K562 (cell line): Measurements from ENCODE around the gene FAM20C. TPM values are rescaled to one million over a fixed set of nuclear protein-coding genes. Genes with fewer than 3 reads are reported as not detected.
A peak's percentile ranks its signal among the peaks of the same experiment; 100 is the strongest.

Source experiments
- ATAC-seq: fragments of 200-7000 bp; cut with Tn5 transposase; 3 replicates; pipeline ENCODE4 v1.9.1; 2020; ENCODE audit warnings: moderate library complexity
- BruUV-seq: library from RNA; stranded (reverse); fragments of 400-500 nt; replicated peaks from 2 replicates; lab custom pipeline; 2021; lab: Mats Ljungman, UMichigan
- CTCF ChIA-PET: fragments of 300-600 bp; formaldehyde crosslinking; extraction: SDS; loops from one replicate; lab custom pipeline; 2021; ENCODE audit warnings: low intra/inter-chr PET ratio; lab: Yijun Ruan, JAX
- POLR2A ChIA-PET: fragments of 300-600, 350-650 bp; sonication (Branson Sonifier 250); formaldehyde crosslinking; extraction: SDS; loops from one replicate; lab custom pipeline; 2021; ENCODE audit warnings: antibody characterized with exemption, inconsistent platforms; lab: Yijun Ruan, JAX
- DNase-seq, 4 experiments: peaks; one replicate each; pipeline versions ENCODE4 v3.0.0 to v3.0.0-alpha.2; 2011 to 2018; ENCODE audit warnings: low spot score in 3 of 4, mixed read lengths in 3 of 4; ENCODE audit errors: extremely low read depth in 1 of 4
- FAIRE-seq: peaks from 2 replicates; lab custom pipeline; 2011; peaks lifted over from hg19 to GRCh38; lab: Jason Lieb, UNC
- H2AFZ ChIP-seq: 2 replicates; pipeline ENCODE4 v1.6.0; 2011; ENCODE audit warnings: low read depth, low read length, control low read depth, inconsistent platforms
- H3K27ac ChIP-seq: fragments of 200-600 bp; 3 replicates; pipeline ENCODE4 v1.8.0; 2011; ENCODE audit warnings: low read depth, mild to moderate bottlenecking, control low read depth, inconsistent platforms, low read length, moderate library complexity, mixed read lengths; ENCODE audit errors: extremely low read depth
- H3K27me3 ChIP-seq, 2 experiments: fragments of 300-600 bp in 1 of 2; 2 replicates in 1 of 2; 3 replicates in 1 of 2; pipeline versions ENCODE4 v1.6.0 to v1.8.0; 2011; ENCODE audit warnings: inconsistent platforms in 2 of 2, low read length in 2 of 2, mild to moderate bottlenecking in 1 of 2, mixed read lengths in 1 of 2, moderate library complexity in 1 of 2; ENCODE audit not compliant: control insufficient read depth in 2 of 2, insufficient read depth in 2 of 2
- H3K36me3 ChIP-seq: fragments of 300-600 bp; 3 replicates; pipeline ENCODE4 v1.8.0; 2011; ENCODE audit warnings: mild to moderate bottlenecking, low read length, inconsistent platforms; ENCODE audit not compliant: control insufficient read depth, insufficient read depth
- H3K4me1 ChIP-seq, 2 experiments: fragments of 200-600 bp in 1 of 2; replicated peaks in 1 of 2; 2 replicates in 1 of 2; 3 replicates in 1 of 2; pipeline versions ENCODE4 v1.5.1 to v1.8.0; 2011; ENCODE audit warnings: inconsistent platforms in 2 of 2, low read length in 2 of 2, mild to moderate bottlenecking in 1 of 2, mixed read lengths in 1 of 2, moderate library complexity in 1 of 2; ENCODE audit not compliant: control insufficient read depth in 2 of 2, insufficient read depth in 2 of 2
- H3K4me2 ChIP-seq: 2 replicates; pipeline ENCODE4 v1.6.1; 2011; ENCODE audit warnings: low read length, control low read depth, inconsistent platforms, mixed read lengths; ENCODE audit not compliant: insufficient read depth
- H3K4me3 ChIP-seq: fragments of 200-600 bp; sonication (generic), shearing (Covaris generic); 2 replicates; pipeline ENCODE4 v1.5.1; 2016; ENCODE audit warnings: control low read depth, inconsistent platforms
- H3K79me2 ChIP-seq: fragments of 200-600 bp; 3 replicates; pipeline ENCODE4 v1.8.0; 2011; ENCODE audit warnings: low read length, inconsistent platforms; ENCODE audit not compliant: control insufficient read depth, insufficient read depth
- H3K9ac ChIP-seq, 2 experiments: 2 replicates each; pipeline versions ENCODE4 v1.6.0 to v1.6.1; 2011; ENCODE audit warnings: low read depth in 2 of 2, low read length in 2 of 2, control low read depth in 1 of 2, inconsistent platforms in 1 of 2, mild to moderate bottlenecking in 1 of 2, mixed read lengths in 1 of 2; ENCODE audit not compliant: insufficient read depth in 1 of 2
- H3K9me1 ChIP-seq: one replicate; pipeline ENCODE4 v1.6.0; 2011; ENCODE audit warnings: inconsistent platforms, mild to moderate bottlenecking, low read length, moderate library complexity; ENCODE audit not compliant: control insufficient read depth, insufficient read depth
- H3K9me3 ChIP-seq: replicated peaks from 2 replicates; pipeline ENCODE4 v1.5.1; 2011; ENCODE audit warnings: low read depth, low read length, inconsistent platforms; ENCODE audit not compliant: control insufficient read depth, insufficient read depth
- H4K20me1 ChIP-seq: replicated peaks from 2 replicates; pipeline ENCODE4 v1.6.1; 2011; ENCODE audit warnings: low read length, inconsistent platforms, mixed read lengths; ENCODE audit not compliant: control insufficient read depth, insufficient read depth
- CUX1 ChIP-seq: fragments of 200-800 bp; sonication (Bioruptor generic); IDR thresholded peaks from 2 replicates; pipeline ENCODE4 v1.6.1; 2016; ENCODE audit warnings: missing genetic modification characterization, missing compliant biosample characterization
- ELF4 ChIP-seq: fragments of 450-650 bp; formaldehyde crosslinking; IDR thresholded peaks from 2 replicates; pipeline ENCODE4 v1.4.0; 2022; ENCODE audit warnings: missing genetic modification characterization
- GATAD2A ChIP-seq: fragments of 450-650 bp; IDR thresholded peaks from 2 replicates; pipeline ENCODE4 v1.6.1; 2017
- HMGN3 ChIP-seq: IDR thresholded peaks from 2 replicates; pipeline ENCODE4 v1.6.1; 2011; ENCODE audit warnings: borderline replicate concordance, low read depth, mild to moderate bottlenecking, mixed read lengths, low read length; ENCODE audit not compliant: insufficient read length; ENCODE audit errors: extremely low read depth
- RFX1 ChIP-seq: fragments of 450-650 bp; IDR thresholded peaks from 2 replicates; pipeline ENCODE4 v1.6.1; 2016; ENCODE audit warnings: mild to moderate bottlenecking, moderate library complexity
- SPI1 ChIP-seq: IDR thresholded peaks from 2 replicates; pipeline ENCODE4 v1.6.1; 2011; ENCODE audit warnings: low read depth, low read length, control low read depth, borderline replicate concordance
- TRIM28 ChIP-seq: fragments of 450-650 bp; IDR thresholded peaks from 2 replicates; pipeline ENCODE4 v1.6.1; 2017
- ZNF511 ChIP-seq: sonication (generic); formaldehyde crosslinking; IDR thresholded peaks from 2 replicates; pipeline ENCODE4 v1.8.0; 2022; ENCODE audit warnings: mild to moderate bottlenecking, missing genetic modification reagents
- ZNF764 ChIP-seq: fragments of 250-450 bp; sonication (Bioruptor Pico); IDR thresholded peaks from 2 replicates; pipeline ENCODE4 v1.4.0; 2020; ENCODE audit warnings: low read depth, mild to moderate bottlenecking, moderate library complexity
- WGBS: fragments of 100-300 bp; shearing (Covaris generic); methylation state at CpG from one replicate; pipeline ENCODE4 v1.1.6; 2016; ENCODE audit warnings: low coverage, mixed read lengths; ENCODE audit not compliant: insufficient coverage; ENCODE audit errors: missing lambda C conversion rate; 5-methylcytosine and 5-hydroxymethylcytosine counted together
- in situ Hi-C: fragments of 300-500 bp; cut with MboI; formaldehyde crosslinking; loops from 4 replicates; pipeline ENCODE4 v1.15.0; 2018; ENCODE audit warnings: inconsistent platforms, mixed read lengths
- intact Hi-C: fragments of 100-400 bp; cut with micrococcal nuclease; formaldehyde crosslinking; loops from 2 replicates; pipeline ENCODE4 v1.14.2; 2022
- polyA plus RNA-seq, 8 experiments: library from polyadenylated mRNA; depleted of rRNA in 4 of 8; stranded (reverse) in 5 of 8; unstranded in 3 of 8; fragments of >200 nt; fragmentation: Nextera tagmentation in 2 of 8; fragmentation: Illumina TruSeq in 1 of 8; extraction: Ambion mirVana in 2 of 8; extraction: Trizol in 1 of 8; gene quantifications; 2 replicates each; pipeline versions ENCODE4 v1.2.1 to v1.2.3, GENCODE V29; 2011 to 2014; ENCODE audit warnings: inconsistent platforms in 1 of 8, missing spikeins in 1 of 8
- total RNA-seq, 7 experiments: library from RNA; depleted of rRNA in 6 of 7; stranded (reverse); fragments of >200 nt in 6 of 7; fragmentation: Illumina TruSeq in 2 of 7; extraction: Trizol in 2 of 7; gene quantifications; 2 replicates each; pipeline versions ENCODE4 v1.2.1 to v1.2.3, GENCODE V29; 2011 to 2021; ENCODE audit warnings: low replicate concordance in 1 of 7

FAM20C gene
- total and polyA plus RNA-seq, 9 of the 15 experiments (the other 6 are each of a cell fraction or from before 2014, with no cell fraction given) = 0.09 TPM; not detected in 8

GRCh38 chr7:294440-295154 lies 102.2 kb downstream of the FAM20C start (continued):
- TF ChIP-seq SPI1 = no peak
- TF ChIP-seq HMGN3 = no peak
- TF ChIP-seq GATAD2A = no peak
- no peak for TF ChIP-seq ELF4
- no peak for TF ChIP-seq ZNF764 (CRISPR knock-in tag)
- no peak for TF ChIP-seq ZNF511 (CRISPR knock-in tag)

GRCh38 chr7:295155-296154 lies 103.1 kb downstream of the FAM20C start:
- ATAC-seq (no peak), FAIRE-seq (no peak), DNase-seq (no peak)
- peaks cover 0 to 6% of the 10 kb centered on the region in 2 experiments; a peak in 2 of 5 replicates for H3K4me1 ChIP-seq
- CTCF ChIA-PET = no interaction called here
- BruUV-seq = no TSS peak
- no peaks in the 10 kb centered on the region for H3K79me2 ChIP-seq
- peaks cover 43 to 92% of the 10 kb centered on the region in 2 experiments for H3K27me3 ChIP-seq
- H4K20me1 ChIP-seq = peaks cover 6% of the 10 kb centered on the region
- H3K9me1 ChIP-seq = no peaks in the 10 kb centered on the region
- in situ Hi-C loops (no loop called here), intact Hi-C loops (no loop called here)
- H3K36me3 ChIP-seq = no peaks in the 10 kb centered on the region
- H3K4me2 ChIP-seq = no peak overlapping the region
- no peak overlapping the region for H3K4me3 ChIP-seq
- no peaks in the 10 kb centered on the region for H3K9me3 ChIP-seq
- H3K9ac ChIP-seq = peak overlapping the region in 1 of 2 experiments; percentile 26; a peak in 1 of 4 replicates
- 5% methylated on average over 21 of the region's 27 CpGs for WGBS
- POLR2A ChIA-PET = interaction anchor here (0.6 to 0.7 kb wide), 2 partner anchors 10 to 16 kb away, joined by 3 to 4 read pairs; no protein-coding TSS in a partner anchor
- no peak overlapping the region for H2AFZ ChIP-seq
- no peak overlapping the region for H3K27ac ChIP-seq
- TF ChIP-seq RFX1 (no peak), TRIM28 (no peak), CUX1 (CRISPR knock-in tag) (no peak)
